Choroid plexus epithelial cell (primary cell): ENCODE results near the gene WDR41.
A peak's percentile ranks its signal among the peaks of the same experiment; 100 is the strongest.

Source experiments
- DNase-seq: peaks from one replicate; pipeline ENCODE4 v3.0.0-alpha.2; 2010; ENCODE audit warnings: low read depth
- H3K4me3 ChIP-seq: 2 replicates; pipeline ENCODE4 v1.5.1; 2011; ENCODE audit warnings: low read depth, mild to moderate bottlenecking, control low read depth, low read length, moderate library complexity
- TF ChIP-seq, protein P1 (sequence below): conservative IDR thresholded peaks from 2 replicates; pipeline ENCODE4 v1.5.1; 2011; ENCODE audit warnings: low read depth, mild to moderate bottlenecking, control low read depth, inconsistent platforms, low read length, moderate library complexity

The WDR41 gene

DNA sequence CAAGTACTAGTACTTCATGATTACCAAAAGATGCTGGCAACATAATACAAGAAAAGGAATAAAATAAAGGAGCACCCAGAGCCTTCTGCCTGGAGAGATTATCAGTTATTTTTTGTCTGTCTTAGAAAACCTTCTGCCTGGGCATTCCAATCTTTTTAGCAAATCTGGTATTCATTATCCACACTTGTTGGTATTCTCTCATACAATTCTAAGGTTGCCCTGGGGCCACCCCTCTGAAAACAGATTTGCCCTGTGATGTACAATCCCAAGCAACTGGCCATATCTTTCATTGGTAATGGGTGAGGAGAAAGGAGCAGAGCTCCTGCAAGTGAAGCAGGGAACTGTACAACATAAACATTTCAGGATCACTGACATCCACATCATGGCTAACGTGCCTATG lies 47.8 kb downstream of the WDR41 start:
- DNase-seq = no peak
- TF ChIP-seq, protein P1, sequence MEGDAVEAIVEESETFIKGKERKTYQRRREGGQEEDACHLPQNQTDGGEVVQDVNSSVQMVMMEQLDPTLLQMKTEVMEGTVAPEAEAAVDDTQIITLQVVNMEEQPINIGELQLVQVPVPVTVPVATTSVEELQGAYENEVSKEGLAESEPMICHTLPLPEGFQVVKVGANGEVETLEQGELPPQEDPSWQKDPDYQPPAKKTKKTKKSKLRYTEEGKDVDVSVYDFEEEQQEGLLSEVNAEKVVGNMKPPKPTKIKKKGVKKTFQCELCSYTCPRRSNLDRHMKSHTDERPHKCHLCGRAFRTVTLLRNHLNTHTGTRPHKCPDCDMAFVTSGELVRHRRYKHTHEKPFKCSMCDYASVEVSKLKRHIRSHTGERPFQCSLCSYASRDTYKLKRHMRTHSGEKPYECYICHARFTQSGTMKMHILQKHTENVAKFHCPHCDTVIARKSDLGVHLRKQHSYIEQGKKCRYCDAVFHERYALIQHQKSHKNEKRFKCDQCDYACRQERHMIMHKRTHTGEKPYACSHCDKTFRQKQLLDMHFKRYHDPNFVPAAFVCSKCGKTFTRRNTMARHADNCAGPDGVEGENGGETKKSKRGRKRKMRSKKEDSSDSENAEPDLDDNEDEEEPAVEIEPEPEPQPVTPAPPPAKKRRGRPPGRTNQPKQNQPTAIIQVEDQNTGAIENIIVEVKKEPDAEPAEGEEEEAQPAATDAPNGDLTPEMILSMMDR = no peak
- H3K4me3 ChIP-seq = no peak overlapping the region

DNA sequence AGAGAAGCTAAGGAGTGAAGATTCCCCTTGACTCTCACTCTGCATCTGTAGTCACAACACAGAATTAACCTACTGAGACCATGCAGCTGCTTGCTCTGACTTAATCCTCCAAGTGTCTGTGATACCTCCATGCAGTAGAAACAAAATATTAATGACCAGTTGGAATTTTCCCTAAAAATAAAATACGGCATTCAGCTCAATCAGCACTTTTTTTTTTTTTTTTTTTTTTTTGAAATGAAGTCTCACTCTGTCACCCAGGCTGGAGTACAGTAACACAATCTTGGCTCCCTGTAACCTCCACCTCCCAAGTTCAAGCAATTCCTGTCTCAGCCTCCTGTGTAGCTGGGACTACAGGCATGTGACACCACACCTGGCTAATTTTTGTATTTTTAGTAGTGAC lies 48.4 kb downstream of the WDR41 start:
- H3K4me3 ChIP-seq = no peak overlapping the region
- DNase-seq = no peak
- TF ChIP-seq, protein P1 = no peak

DNA sequence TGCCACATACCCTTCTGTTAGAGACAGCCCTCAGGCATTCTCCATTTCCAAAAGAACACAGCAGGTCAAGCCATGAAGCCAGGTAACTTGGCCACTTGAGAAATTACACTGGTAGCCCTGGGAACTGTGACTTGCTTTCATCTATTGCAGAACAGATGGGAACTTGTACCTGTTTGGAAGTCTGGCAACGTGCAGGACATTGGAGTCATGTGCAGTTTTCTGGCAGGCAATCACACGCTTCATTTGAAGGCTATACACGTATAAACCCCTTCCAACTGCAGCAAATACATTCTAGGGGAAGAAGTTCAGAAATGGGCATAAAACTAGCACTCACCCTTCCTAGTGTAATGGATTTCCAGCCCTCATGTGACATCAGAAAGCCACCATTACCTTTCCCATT lies 54.0 kb downstream of the WDR41 start:
- H3K4me3 ChIP-seq = no peak overlapping the region
- DNase-seq = no peak
- TF ChIP-seq, protein P1 = no peak

DNA sequence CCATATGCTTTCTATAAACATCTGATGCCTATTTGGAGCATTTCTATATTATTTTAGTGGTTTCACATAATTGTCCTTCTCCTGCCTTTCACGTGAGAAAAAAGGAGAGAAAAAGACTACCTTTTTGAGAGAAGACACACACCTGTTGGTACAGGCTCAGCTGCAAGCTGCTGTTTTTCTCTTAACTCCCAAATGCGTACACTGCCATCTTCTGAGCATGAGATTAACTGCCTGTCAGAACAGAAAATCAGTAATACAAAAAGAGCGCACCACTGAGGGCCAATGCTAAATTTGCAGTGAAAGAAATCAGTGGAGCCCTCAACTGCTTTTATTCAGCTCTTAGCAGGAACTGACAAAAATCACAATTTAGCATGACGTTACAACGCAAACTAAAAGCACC lies 54.9 kb downstream of the WDR41 start:
- no peak overlapping the region for H3K4me3 ChIP-seq
- TF ChIP-seq, protein P1 = peak; percentile 53
- peak; percentile 57 for DNase-seq

DNA sequence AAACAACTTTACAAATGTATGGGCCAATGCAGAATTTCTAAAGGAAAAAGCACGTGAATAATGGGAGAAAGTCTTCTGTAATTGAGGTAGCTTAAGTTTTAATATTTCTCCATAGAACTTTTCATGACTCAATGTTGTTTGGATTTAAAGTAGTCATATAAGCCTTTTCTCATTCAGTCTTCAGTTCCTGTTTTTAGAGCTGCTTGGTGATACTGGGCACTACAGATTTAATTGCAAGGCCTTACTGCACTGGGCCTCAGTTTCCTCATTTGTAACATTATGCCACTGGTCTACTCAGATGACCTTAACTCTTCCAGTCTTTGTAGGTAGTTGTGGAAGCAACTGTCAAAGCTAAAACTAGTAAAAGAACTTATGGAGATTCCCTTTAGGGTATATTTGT lies 60.4 kb downstream of the WDR41 start:
- DNase-seq = no peak
- TF ChIP-seq, protein P1 = no peak
- H3K4me3 ChIP-seq = no peak overlapping the region

DNA sequence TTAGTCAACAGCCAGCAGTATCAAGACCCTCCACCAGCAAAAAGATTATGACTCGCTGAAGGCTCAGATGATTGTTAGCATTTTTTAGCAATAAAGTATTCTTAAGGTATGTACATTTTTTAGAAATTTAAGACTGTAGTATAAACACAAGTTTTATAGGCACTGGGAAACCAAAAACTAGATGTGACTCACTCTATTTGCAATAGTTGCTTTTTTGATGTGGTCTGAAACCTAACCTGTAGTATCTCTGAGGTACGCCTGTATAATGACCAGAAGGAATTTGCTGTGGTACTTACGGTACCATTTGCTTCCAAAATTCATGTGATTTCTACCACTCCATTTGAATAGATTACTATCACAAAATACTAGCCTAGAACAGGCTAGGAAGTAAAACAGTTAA lies 60.8 kb downstream of the WDR41 start:
- H3K4me3 ChIP-seq = no peak overlapping the region
- TF ChIP-seq, protein P1 = no peak
- peak; percentile 51 for DNase-seq

DNA sequence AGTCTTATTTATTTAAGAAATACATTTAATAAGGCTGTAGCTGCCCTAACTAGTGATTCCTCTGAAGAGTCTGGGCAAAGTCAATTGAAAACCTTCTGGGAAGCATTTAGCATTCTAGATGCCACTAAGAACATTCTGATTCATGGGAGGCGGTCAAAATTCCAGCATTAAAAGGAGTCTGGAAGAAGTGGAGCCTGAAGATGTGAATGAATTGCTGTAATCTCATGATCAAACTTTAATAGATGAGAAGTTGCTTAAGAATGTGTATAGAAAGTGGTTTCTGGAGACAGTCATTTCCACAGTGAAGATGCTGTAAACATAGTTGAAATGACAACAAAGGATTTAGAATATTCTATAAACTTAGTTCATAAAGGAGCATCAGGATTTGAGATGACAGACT lies 61.4 kb downstream of the WDR41 start:
- no peak for DNase-seq
- H3K4me3 ChIP-seq = no peak overlapping the region
- TF ChIP-seq, protein P1 = no peak
